ENCODE data around the gene TTC21B.
"Not testable (repeated sequence)": the region's sequence is repeated elsewhere in the genome, so short reads cannot be mapped to it uniquely, and the experiment has no call there.

Gene TTC21B

DNA sequence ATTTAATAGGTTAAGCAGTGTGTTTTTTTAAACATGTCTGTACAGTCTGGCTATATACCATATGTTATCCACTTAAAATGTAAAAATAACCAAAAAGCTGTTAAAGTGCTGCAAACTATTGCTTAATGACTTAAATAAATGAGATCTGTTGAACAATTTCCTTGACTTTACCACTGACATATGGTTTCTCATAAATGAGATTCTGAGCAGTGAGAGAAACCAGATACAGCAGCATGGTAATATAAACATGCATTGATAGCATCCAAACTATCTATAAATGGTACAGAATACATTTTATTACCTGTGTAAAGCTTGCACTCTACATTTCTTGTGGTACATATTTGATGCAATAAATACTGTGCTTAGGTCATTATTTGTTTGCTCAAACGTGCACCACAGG lies 36.3 kb upstream of the TTC21B start:
- Histone ChIP-seq H3K9me2 (replicated peaks; ENCODE audit: insufficient read depth, low read length) (no peaks in the 10 kb centered on the region), H3K4me3 (ENCODE audit: insufficient read depth, low read length, poor library complexity, severe bottlenecking) (no peak overlapping the region), H3K9ac (ENCODE audit: low read length) (no peak overlapping the region), H3K27ac (ENCODE audit: low read depth, low read length) (no peak overlapping the region), H4K20me1 (ENCODE audit: low read depth, low read length) (no peaks in the 10 kb centered on the region), H3K27me3 (ENCODE audit: low read length) (no peaks in the 10 kb centered on the region), H3F3A (ENCODE audit: insufficient read depth) (no peaks in the 10 kb centered on the region), H3K79me2 (ENCODE audit: insufficient read depth, low read length) (no peaks in the 10 kb centered on the region), H3K36me3 (ENCODE audit: low read length) (no peaks in the 10 kb centered on the region), H3K4me2 (ENCODE audit: low read depth, low read length, poor library complexity, severe bottlenecking) (no peak overlapping the region), H3K9me3 (ENCODE audit: insufficient read depth, low read length) (no peaks in the 10 kb centered on the region), H2AFZ (ENCODE audit: low read depth, low read length, severe bottlenecking) (no peak overlapping the region)
- TF ChIP-seq, protein P1, sequence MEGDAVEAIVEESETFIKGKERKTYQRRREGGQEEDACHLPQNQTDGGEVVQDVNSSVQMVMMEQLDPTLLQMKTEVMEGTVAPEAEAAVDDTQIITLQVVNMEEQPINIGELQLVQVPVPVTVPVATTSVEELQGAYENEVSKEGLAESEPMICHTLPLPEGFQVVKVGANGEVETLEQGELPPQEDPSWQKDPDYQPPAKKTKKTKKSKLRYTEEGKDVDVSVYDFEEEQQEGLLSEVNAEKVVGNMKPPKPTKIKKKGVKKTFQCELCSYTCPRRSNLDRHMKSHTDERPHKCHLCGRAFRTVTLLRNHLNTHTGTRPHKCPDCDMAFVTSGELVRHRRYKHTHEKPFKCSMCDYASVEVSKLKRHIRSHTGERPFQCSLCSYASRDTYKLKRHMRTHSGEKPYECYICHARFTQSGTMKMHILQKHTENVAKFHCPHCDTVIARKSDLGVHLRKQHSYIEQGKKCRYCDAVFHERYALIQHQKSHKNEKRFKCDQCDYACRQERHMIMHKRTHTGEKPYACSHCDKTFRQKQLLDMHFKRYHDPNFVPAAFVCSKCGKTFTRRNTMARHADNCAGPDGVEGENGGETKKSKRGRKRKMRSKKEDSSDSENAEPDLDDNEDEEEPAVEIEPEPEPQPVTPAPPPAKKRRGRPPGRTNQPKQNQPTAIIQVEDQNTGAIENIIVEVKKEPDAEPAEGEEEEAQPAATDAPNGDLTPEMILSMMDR (IDR thresholded peaks at IDR 0.05; ENCODE audit: insufficient read depth, low read length, poor library complexity, severe bottlenecking) = no peak
- TF ChIP-seq EZH2phosphoT487 (conservative IDR thresholded peaks at IDR 0.05; ENCODE audit: low read length) = no peak

DNA sequence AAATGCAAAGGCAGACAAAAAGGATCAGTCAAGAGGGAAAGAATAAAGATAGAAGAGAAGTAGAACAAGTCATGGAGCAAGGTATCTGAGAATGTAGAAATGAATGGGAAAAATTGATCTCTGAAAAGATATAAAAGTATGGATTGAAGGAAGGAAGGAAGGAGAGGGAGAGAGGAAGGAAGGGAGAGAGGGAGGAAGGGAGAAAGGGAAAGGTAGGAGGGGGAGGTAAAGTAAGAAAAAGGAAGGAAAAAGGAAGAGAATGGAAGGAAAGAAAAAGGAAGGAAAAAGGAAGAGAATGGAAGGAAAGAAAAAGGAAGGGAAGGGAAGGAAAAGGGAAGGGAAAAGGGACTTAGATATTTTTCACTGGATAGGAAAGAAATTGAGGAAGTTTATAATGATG lies 31.5 kb upstream of the TTC21B start:
- Histone ChIP-seq H3K36me3 (ENCODE audit: low read length) (no peaks in the 10 kb centered on the region), H3K9me2 (replicated peaks; ENCODE audit: insufficient read depth, low read length) (no peaks in the 10 kb centered on the region), H3K27ac (ENCODE audit: low read depth, low read length) (no peak overlapping the region), H2AFZ (ENCODE audit: low read depth, low read length, severe bottlenecking) (no peak overlapping the region), H3K9me3 (ENCODE audit: insufficient read depth, low read length) (no peaks in the 10 kb centered on the region), H3K9ac (ENCODE audit: low read length) (no peak overlapping the region), H3K79me2 (ENCODE audit: insufficient read depth, low read length) (no peaks in the 10 kb centered on the region), H3K27me3 (ENCODE audit: low read length) (no peaks in the 10 kb centered on the region), H4K20me1 (ENCODE audit: low read depth, low read length) (no peaks in the 10 kb centered on the region), H3K4me2 (ENCODE audit: low read depth, low read length, poor library complexity, severe bottlenecking) (no peak overlapping the region), H3K4me3 (ENCODE audit: insufficient read depth, low read length, poor library complexity, severe bottlenecking) (no peak overlapping the region), H3F3A (ENCODE audit: insufficient read depth) (no peaks in the 10 kb centered on the region)
- no peak for TF ChIP-seq EZH2phosphoT487 (conservative IDR thresholded peaks at IDR 0.05; ENCODE audit: low read length)
- TF ChIP-seq, protein P1 (IDR thresholded peaks at IDR 0.05; ENCODE audit: insufficient read depth, low read length, poor library complexity, severe bottlenecking) = no peak

DNA sequence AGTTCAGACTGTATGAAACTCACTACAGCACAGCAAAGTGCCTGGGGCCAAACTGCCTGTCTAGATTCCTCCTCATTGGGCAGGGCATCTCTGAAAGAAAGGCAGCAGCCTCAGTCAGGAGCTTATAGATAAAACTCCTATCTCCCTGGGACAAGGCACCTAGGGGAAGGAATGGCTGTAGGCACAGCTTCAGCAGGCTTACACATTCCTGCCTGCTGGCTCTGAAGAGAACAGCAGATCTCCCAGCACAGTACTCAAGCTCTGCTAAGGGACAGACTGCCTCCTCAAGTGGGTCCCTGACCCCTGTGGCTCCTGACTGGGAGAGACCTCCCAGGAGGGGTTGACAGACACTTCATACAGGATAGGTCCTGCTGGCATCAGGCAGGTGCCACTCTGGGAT lies 18.6 kb upstream of the TTC21B start:
- not testable (repeated sequence) for H3K9me2 ChIP-seq (replicated peaks; ENCODE audit: insufficient read depth, low read length); H3F3A ChIP-seq (ENCODE audit: insufficient read depth)

DNA sequence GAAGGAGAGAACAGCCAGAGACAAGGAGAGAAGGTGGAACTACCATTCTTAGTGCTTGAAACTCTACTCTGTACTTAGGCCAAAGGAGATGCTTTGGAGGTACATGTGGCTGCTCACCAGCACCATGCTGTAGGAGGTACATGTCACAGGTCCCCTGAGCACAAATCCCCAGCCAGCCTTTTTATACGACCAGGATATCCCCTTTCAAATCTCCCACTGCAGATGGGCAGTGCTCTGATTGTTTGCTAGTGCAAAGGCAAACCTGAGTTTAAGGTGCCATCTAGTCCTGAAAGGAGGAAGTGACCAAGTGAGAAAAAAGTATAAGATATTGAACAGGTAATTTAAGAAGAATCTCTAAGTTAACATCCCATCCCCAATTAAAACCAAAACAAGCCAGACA lies 17.1 kb upstream of the TTC21B start:
- H2AFZ ChIP-seq (ENCODE audit: low read depth, low read length, severe bottlenecking) = no peak overlapping the region
- H3K36me3 ChIP-seq (ENCODE audit: low read length) = no peaks in the 10 kb centered on the region
- H3K4me2 ChIP-seq (ENCODE audit: low read depth, low read length, poor library complexity, severe bottlenecking) = no peak overlapping the region
- no peaks in the 10 kb centered on the region for H3K79me2 ChIP-seq (ENCODE audit: insufficient read depth, low read length)
- H3K9me2 ChIP-seq (replicated peaks; ENCODE audit: insufficient read depth, low read length) = no peaks in the 10 kb centered on the region
- H3K4me3 ChIP-seq (ENCODE audit: insufficient read depth, low read length, poor library complexity, severe bottlenecking) = no peak overlapping the region
- no peaks in the 10 kb centered on the region for H3F3A ChIP-seq (ENCODE audit: insufficient read depth)
- no peak overlapping the region for H3K27ac ChIP-seq (ENCODE audit: low read depth, low read length)
- no peaks in the 10 kb centered on the region for H3K27me3 ChIP-seq (ENCODE audit: low read length)
- no peak for TF ChIP-seq EZH2phosphoT487 (conservative IDR thresholded peaks at IDR 0.05; ENCODE audit: low read length)
- TF ChIP-seq, protein P1 (IDR thresholded peaks at IDR 0.05; ENCODE audit: insufficient read depth, low read length, poor library complexity, severe bottlenecking) = no peak
- H3K9me3 ChIP-seq (ENCODE audit: insufficient read depth, low read length) = no peaks in the 10 kb centered on the region
- H3K9ac ChIP-seq (ENCODE audit: low read length) = no peak overlapping the region
- no peaks in the 10 kb centered on the region for H4K20me1 ChIP-seq (ENCODE audit: low read depth, low read length)

More for the DNA sequence above, 18.6 kb upstream of the TTC21B start:
- not testable (repeated sequence) for H2AFZ ChIP-seq (ENCODE audit: low read depth, low read length, severe bottlenecking); H3K4me3 ChIP-seq (ENCODE audit: insufficient read depth, low read length, poor library complexity, severe bottlenecking); H3K27me3 ChIP-seq (ENCODE audit: low read length); H4K20me1 ChIP-seq (ENCODE audit: low read depth, low read length); H3K9me3 ChIP-seq (ENCODE audit: insufficient read depth, low read length); H3K36me3 ChIP-seq (ENCODE audit: low read length); H3K4me2 ChIP-seq (ENCODE audit: low read depth, low read length, poor library complexity, severe bottlenecking); H3K79me2 ChIP-seq (ENCODE audit: insufficient read depth, low read length); H3K27ac ChIP-seq (ENCODE audit: low read depth, low read length); H3K9ac ChIP-seq (ENCODE audit: low read length)
